ENCODE results near the gene PNPLA3. TPM values are rescaled to one million over a fixed set of nuclear protein-coding genes. Genes with fewer than 3 reads are reported as not detected.

The PNPLA3 gene
- total RNA-seq, 1 experiment from 2014 or later, result 17.5 TPM

DNA sequence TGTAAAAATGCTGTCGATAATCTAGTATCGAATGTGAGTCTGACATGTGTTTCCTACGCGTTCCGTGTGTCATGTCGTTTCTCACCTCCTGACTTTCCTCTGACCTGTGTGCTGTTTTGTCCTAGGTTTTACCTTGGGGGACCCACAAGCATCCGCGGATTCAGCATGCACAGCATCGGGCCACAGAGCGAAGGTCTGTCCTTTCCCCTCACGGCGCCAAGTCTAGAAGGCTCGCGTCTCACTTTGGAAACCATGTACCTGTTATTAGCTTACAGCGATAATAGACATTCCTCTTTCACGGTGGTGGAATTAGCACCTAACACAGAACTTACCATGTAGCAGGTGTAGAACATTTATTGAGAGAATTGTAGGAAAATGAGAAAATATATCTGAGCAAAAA is 60.2 kb downstream of the PNPLA3 start:
- Mint-ChIP-seq H3K4me3 (no peak overlapping the region), H3K4me1 (no peaks in the 10 kb centered on the region), H3K9me3 (no peaks in the 10 kb centered on the region; a peak in 1 of 5 replicates), H3K27me3 (ENCODE audit: low read depth) (no peaks in the 10 kb centered on the region), H3K27ac (no peak overlapping the region), H3K36me3 (ENCODE audit: insufficient read depth in 1 of 3, low read depth in 3 of 3) (peaks cover 25 to 70% (median 61%) of the 10 kb centered on the region in 3 experiments; a peak in 6 of 7 replicates)
- no peak for DNase-seq
- H3K56ac ChIP-seq (ENCODE audit: insufficient read length, low read depth, low read length), result no peak overlapping the region
- H2BK12ac ChIP-seq (ENCODE audit: insufficient read length, low read depth, low read length), result no peak overlapping the region
- H4K8ac ChIP-seq (replicated peaks; ENCODE audit: insufficient read length, low read depth, low read length), result no peak overlapping the region
- H3K23ac ChIP-seq (ENCODE audit: insufficient read length, low read depth, low read length), result no peak overlapping the region
- H3K9ac ChIP-seq (ENCODE audit: extremely low read depth, insufficient read length, low read length), result no peak overlapping the region
- no peak overlapping the region for H2BK5ac ChIP-seq (ENCODE audit: insufficient read length, low read length)
- H2BK120ac ChIP-seq (ENCODE audit: low read depth, low read length, poor library complexity, severe bottlenecking), result no peak overlapping the region
- no peak overlapping the region for H2BK20ac ChIP-seq (ENCODE audit: low read depth, low read length, poor library complexity, severe bottlenecking)
- no peak overlapping the region for H3K27ac ChIP-seq (ENCODE audit: insufficient read length, low read depth, low read length)
- H3K4me2 ChIP-seq (ENCODE audit: insufficient read depth, insufficient read length, low read length), result no peak overlapping the region
- H3T11ph ChIP-seq (ENCODE audit: low read length), result no peak overlapping the region
- no peaks in the 10 kb centered on the region for H3K27me3 ChIP-seq (ENCODE audit: insufficient read depth, low read length)
- H2AFZ ChIP-seq (ENCODE audit: low read length), result no peak overlapping the region
- no peak overlapping the region for H4K5ac ChIP-seq (ENCODE audit: insufficient read length, low read depth, low read length)
- H2AK5ac ChIP-seq (ENCODE audit: insufficient read length, low read length), result no peak overlapping the region
- H3K18ac ChIP-seq (ENCODE audit: insufficient read length, low read depth, low read length), result no peak overlapping the region
- H2BK15ac ChIP-seq (ENCODE audit: low read depth, low read length), result no peak overlapping the region
- H3K79me2 ChIP-seq (ENCODE audit: insufficient read depth, low read length), result no peaks in the 10 kb centered on the region
- H4K91ac ChIP-seq (ENCODE audit: insufficient read length, low read depth, low read length), result no peak overlapping the region
- H3K9me3 ChIP-seq (ENCODE audit: control insufficient read depth, low read depth, low read length), result no peaks in the 10 kb centered on the region
- TF ChIP-seq CTCF (conservative IDR thresholded peaks at IDR 0.05), result no peak
- no peaks in the 10 kb centered on the region for H3K4me1 ChIP-seq (ENCODE audit: insufficient read depth, low read length)
- H3K4ac ChIP-seq (ENCODE audit: low read depth, low read length), result no peak overlapping the region
- H4K20me1 ChIP-seq (ENCODE audit: control insufficient read depth, insufficient read depth, insufficient read length), result no peaks in the 10 kb centered on the region
- no peak overlapping the region for H3K14ac ChIP-seq (ENCODE audit: insufficient read depth, low read length)
- H3K79me1 ChIP-seq (ENCODE audit: insufficient read depth, low read depth, low read length, poor library complexity, severe bottlenecking), result no peaks in the 10 kb centered on the region
- whole genome bisulfite sequencing (ENCODE audit: extremely low coverage, insufficient read length, low lambda C conversion rate), result no CpG with 5 or more reads among the region's 16 CpGs
- no peaks in the 10 kb centered on the region for H3K23me2 ChIP-seq (ENCODE audit: insufficient read length, low read depth, low read length, poor library complexity, severe bottlenecking)
